Stimulated activated naive B cell treated with anti-CD40 and anti-IgM and Interleukin-4, amounts not matched to agents 10 μg/mL and 1 μg/mL and 100 μg/mL, for 72 hours (primary cell): Measurements from ENCODE around the gene DOK5.
"Not testable (repeated sequence)": the region's sequence is repeated elsewhere in the genome, so short reads cannot be mapped to it uniquely, and the experiment has no call there.

ENCODE experiments used
- ATAC-seq, 2 donors: fragments of 150-1000 bp; cut with Tn5 transposase; replicated peaks; 2 replicates each; pipeline ENCODE4 v1.10.0; 2021; ENCODE audit warnings: moderate library complexity in 1 of 2
- DNase-seq: peaks from one replicate; pipeline ENCODE4 v3.0.0; 2021
- H3K27ac Mint-ChIP-seq: one replicate; pipeline ENCODE4 v1.8.0; 2022; ENCODE audit warnings: mild to moderate bottlenecking, mixed read lengths
- H3K27me3 Mint-ChIP-seq, 2 donors: one replicate each; pipeline ENCODE4 v1.8.0; 2022; ENCODE audit warnings: mixed read lengths in 2 of 2
- H3K36me3 Mint-ChIP-seq, 2 donors: one replicate each; pipeline ENCODE4 v1.8.0; 2022; ENCODE audit warnings: mixed read lengths in 2 of 2, mild to moderate bottlenecking in 1 of 2
- H3K4me1 Mint-ChIP-seq, 2 donors: one replicate each; pipeline ENCODE4 v1.8.0; 2022; ENCODE audit warnings: mixed read lengths in 2 of 2, mild to moderate bottlenecking in 1 of 2
- H3K4me3 Mint-ChIP-seq, 2 donors: one replicate each; pipeline ENCODE4 v1.8.0; 2022; ENCODE audit warnings: mild to moderate bottlenecking in 2 of 2, mixed read lengths in 2 of 2, moderate library complexity in 1 of 2
- H3K9me3 Mint-ChIP-seq, 2 donors: one replicate each; pipeline ENCODE4 v1.8.0; 2022; ENCODE audit warnings: mixed read lengths in 2 of 2, mild to moderate bottlenecking in 1 of 2

DOK5 gene

DNA sequence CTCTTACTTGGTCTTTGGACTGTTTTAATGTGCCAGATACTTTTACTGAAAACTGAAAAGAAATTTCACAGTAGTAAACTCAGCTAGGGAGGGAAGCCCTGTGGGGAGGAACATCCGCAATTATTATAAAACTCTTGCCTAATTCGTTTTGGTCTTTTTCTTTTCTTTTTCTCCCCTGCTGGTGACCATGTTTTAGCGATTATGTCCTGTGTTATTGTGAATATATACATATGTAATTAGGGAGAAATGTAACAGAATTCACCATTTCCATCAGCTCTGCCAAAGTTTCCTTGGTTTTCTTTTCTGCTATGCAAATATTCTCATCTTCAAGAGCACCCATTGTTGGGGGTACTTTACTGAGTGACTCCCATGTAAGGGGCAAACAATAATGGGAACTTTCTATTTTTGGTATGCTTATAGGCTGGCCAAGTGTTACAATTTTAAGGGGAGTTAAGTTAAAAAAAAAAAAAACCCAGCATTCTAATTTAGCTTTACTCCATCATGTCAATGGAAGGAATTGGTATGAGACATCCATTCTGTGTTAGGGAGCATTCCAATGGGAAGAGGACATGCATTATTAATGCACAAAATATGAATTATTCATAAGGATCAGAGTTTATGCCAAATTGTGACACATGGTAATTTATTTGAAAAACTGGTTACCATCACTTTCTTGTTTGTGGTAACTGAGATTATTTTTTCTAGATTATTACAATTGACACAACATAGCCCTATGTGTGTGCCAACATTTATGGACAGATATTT lies 2.0 kb downstream of the DOK5 start:
- no peak overlapping the region for H3K27ac Mint-ChIP-seq
- DNase-seq, result no peak
- no peaks in the 10 kb centered on the region for H3K36me3 Mint-ChIP-seq
- H3K27me3 Mint-ChIP-seq, result peaks cover 55 to 64% of the 10 kb centered on the region in 2 donors
- H3K4me1 Mint-ChIP-seq, result peaks cover 0 to 9% of the 10 kb centered on the region in 2 donors
- no peaks in the 10 kb centered on the region for H3K9me3 Mint-ChIP-seq
- no peak overlapping the region for H3K4me3 Mint-ChIP-seq
- ATAC-seq, result no peak

DNA sequence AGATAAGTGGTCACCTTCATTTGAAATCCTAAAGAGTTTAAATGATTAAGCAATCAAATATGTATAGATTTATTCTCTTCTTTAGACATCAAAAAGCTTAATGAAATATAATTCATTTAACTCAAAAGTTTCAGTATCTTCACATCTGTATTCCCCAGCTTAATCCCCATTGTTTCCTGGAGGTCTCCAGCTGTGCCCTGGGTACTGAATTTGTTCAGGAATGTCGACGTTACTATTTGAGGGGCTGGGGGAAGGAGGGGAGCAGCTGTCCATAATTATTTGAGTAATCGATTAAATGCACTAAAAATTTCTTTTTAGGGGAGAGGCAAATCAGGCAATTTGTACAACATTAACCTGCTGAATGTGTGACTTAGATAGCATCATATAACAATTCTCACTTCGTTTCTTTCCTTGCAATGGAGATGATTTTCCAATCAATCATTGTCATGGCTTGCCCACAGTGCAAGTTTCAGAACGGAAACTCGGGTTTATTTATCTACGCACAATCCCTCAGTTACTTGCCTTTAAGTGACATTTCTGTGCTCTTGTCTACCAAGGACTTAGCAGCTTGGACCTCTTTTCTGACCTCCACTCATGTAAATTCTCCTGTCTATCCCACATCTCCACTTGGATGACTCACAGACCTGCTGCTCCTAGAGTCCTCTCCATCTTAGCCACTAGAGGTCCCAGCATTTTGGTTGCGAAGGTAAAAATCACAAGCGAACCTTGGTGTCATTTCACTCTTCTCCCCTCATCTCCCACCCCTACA lies 3.9 kb downstream of the DOK5 start:
- peaks cover 0 to 9% of the 10 kb centered on the region in 2 donors for H3K4me1 Mint-ChIP-seq
- DNase-seq (no peak), ATAC-seq (peak in 1 of 2 donors; percentile 10)
- H3K27me3 Mint-ChIP-seq, result peaks cover 45 to 55% of the 10 kb centered on the region in 2 donors
- no peak overlapping the region for H3K4me3 Mint-ChIP-seq
- H3K36me3 Mint-ChIP-seq, result no peaks in the 10 kb centered on the region
- no peak overlapping the region for H3K27ac Mint-ChIP-seq
- H3K9me3 Mint-ChIP-seq, result no peaks in the 10 kb centered on the region

GRCh38 chr20:54479937-54480336 lies 4.5 kb downstream of the DOK5 start:
- DNase-seq, H3K27ac Mint-ChIP-seq, H3K4me3 Mint-ChIP-seq, ATAC-seq, H3K9me3 Mint-ChIP-seq, H3K4me1 Mint-ChIP-seq, H3K36me3 Mint-ChIP-seq: not testable (repeated sequence)
- H3K27me3 Mint-ChIP-seq, result peaks cover 39 to 53% of the 10 kb centered on the region in 2 donors

GRCh38 chr20:54481442-54481841 lies 6.0 kb downstream of the DOK5 start:
- ATAC-seq, result no peak
- DNase-seq, result no peak
- H3K27me3 Mint-ChIP-seq, result peaks cover 29 to 38% of the 10 kb centered on the region in 2 donors
- H3K4me3 Mint-ChIP-seq, result no peak overlapping the region
- H3K36me3 Mint-ChIP-seq, result no peaks in the 10 kb centered on the region
- no peaks in the 10 kb centered on the region for H3K9me3 Mint-ChIP-seq
- peaks cover 0 to under 1% of the 10 kb centered on the region in 2 donors for H3K4me1 Mint-ChIP-seq
- no peak overlapping the region for H3K27ac Mint-ChIP-seq

- H3K27me3 Mint-ChIP-seq, result peaks cover 7 to 17% of the 10 kb centered on the region in 2 donors
- no peaks in the 10 kb centered on the region for H3K4me1 Mint-ChIP-seq
- no peaks in the 10 kb centered on the region for H3K9me3 Mint-ChIP-seq
- H3K4me3 Mint-ChIP-seq, result no peak overlapping the region
- ATAC-seq, result no peak
- no peak overlapping the region for H3K27ac Mint-ChIP-seq
- H3K36me3 Mint-ChIP-seq, result no peaks in the 10 kb centered on the region
- no peak for DNase-seq
Measured at GRCh38 chr20:54485631-54486030, 10.2 kb downstream of the DOK5 start.

GRCh38 chr20:54486585-54486984 lies 11.2 kb downstream of the DOK5 start:
- H3K27ac Mint-ChIP-seq, result no peak overlapping the region
- peaks cover under 1 to 12% of the 10 kb centered on the region in 2 donors for H3K27me3 Mint-ChIP-seq
- H3K4me3 Mint-ChIP-seq, result no peak overlapping the region
- no peak for ATAC-seq
- DNase-seq, result no peak
- H3K9me3 Mint-ChIP-seq, result no peaks in the 10 kb centered on the region
- no peaks in the 10 kb centered on the region for H3K36me3 Mint-ChIP-seq
- no peaks in the 10 kb centered on the region for H3K4me1 Mint-ChIP-seq

DNA sequence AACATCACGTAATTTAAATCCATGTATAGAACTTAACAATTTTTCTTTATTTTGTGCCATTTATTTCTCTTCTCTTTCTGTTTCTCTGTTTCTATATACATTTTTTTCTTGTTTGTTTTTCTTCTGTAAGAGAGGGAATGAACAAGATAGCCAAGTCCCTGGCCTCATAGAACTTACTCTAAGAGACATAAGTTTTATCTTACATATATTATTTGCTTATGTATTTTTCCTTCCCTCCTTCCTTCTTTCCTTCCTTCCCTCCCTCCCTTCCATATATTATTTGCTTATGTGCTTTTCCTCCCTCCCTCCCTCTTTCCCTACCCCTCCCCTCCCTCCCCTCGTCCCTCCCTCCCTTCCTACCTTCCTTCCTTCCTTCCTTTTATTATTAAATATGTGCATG lies 13.0 kb downstream of the DOK5 start:
- Mint-ChIP-seq H3K36me3 (no peaks in the 10 kb centered on the region), H3K4me1 (no peaks in the 10 kb centered on the region), H3K4me3 (no peak overlapping the region), H3K27me3 (peaks cover 4 to 12% of the 10 kb centered on the region in 2 donors), H3K27ac (no peak overlapping the region), H3K9me3 (no peaks in the 10 kb centered on the region)
- DNase-seq (no peak), ATAC-seq (no peak)

DNA sequence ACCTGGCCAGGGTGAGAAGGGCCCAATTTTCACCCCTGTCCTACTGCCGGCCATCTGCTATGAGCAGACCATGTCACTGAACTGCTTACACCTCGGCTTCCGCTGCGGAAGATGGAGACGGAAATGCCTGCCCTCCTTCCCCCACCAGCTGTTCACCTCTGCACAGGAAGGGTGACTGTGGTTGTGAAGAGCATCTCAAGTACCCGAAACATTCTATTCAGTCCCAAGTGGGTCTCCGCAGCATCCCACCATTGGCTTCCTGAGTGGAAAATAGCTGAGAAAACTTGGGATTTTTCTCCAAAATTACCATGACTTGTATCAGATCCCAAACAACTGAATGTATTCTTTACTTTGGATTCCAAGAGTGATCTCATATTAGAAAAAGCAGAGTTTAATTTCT lies 16.1 kb downstream of the DOK5 start:
- H3K4me3 Mint-ChIP-seq, result no peak overlapping the region
- peaks cover 0 to 2% of the 10 kb centered on the region in 2 donors for H3K9me3 Mint-ChIP-seq
- H3K27ac Mint-ChIP-seq, result no peak overlapping the region
- ATAC-seq (no peak), DNase-seq (no peak)
- H3K27me3 Mint-ChIP-seq, result peaks cover 4 to 6% of the 10 kb centered on the region in 2 donors
- H3K36me3 Mint-ChIP-seq, result no peaks in the 10 kb centered on the region
- H3K4me1 Mint-ChIP-seq, result no peaks in the 10 kb centered on the region

- Mint-ChIP-seq H3K36me3 (no peaks in the 10 kb centered on the region), H3K4me3 (no peak overlapping the region), H3K27me3 (peaks cover 0 to 4% of the 10 kb centered on the region in 2 donors), H3K27ac (no peak overlapping the region), H3K9me3 (peaks cover 0 to 2% of the 10 kb centered on the region in 2 donors), H3K4me1 (no peaks in the 10 kb centered on the region)
- ATAC-seq (no peak), DNase-seq (no peak)
Measured at GRCh38 chr20:54494303-54495006, 19.1 kb downstream of the DOK5 start.

DNA sequence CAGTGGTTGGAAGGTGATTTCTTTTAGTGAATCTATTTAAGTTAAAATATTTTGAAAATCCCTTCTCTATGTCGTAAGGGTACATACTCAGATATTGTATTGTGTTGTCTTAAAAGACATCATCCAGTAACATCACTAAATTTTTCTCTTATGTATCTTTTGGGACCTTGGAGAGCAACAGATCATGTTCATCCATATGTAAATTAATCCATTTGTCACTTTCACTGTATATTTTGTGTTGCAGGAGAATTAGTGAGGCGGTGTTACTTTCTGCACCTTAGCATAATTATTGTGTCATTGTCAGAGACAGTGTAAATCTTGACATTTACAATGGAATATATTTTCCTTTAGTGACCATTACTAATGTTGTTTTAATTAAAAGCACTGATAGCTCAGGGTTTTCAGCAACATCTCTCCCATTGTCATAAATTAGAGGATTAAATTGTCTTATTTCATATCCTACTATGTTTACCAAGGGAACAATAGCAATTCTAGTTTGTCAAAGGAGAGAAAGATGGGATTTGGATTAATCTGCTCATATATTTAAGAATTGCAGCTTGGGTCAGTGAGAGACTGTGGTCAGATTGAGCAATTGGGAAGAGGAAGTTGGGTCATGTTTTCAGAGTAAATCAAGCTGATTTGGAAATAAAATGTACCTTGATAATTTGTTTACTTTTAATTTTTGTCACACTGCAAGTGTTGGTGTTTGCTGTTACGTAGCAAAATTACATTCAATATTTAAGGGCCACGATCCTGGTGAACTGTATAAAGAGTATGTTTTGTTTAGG lies 22.7 kb downstream of the DOK5 start:
- Mint-ChIP-seq H3K27me3 (peaks cover 0 to 2% of the 10 kb centered on the region in 2 donors), H3K4me3 (no peak overlapping the region), H3K9me3 (peaks cover 0 to 2% of the 10 kb centered on the region in 2 donors), H3K36me3 (no peaks in the 10 kb centered on the region), H3K27ac (no peak overlapping the region), H3K4me1 (no peaks in the 10 kb centered on the region)
- DNase-seq (no peak), ATAC-seq (no peak)

- H3K27ac Mint-ChIP-seq, result no peak overlapping the region
- no peaks in the 10 kb centered on the region for H3K36me3 Mint-ChIP-seq
- H3K4me3 Mint-ChIP-seq, result no peak overlapping the region
- no peaks in the 10 kb centered on the region for H3K27me3 Mint-ChIP-seq
- no peaks in the 10 kb centered on the region for H3K4me1 Mint-ChIP-seq
- DNase-seq, result no peak
- ATAC-seq, result no peak
- peaks cover 0 to 2% of the 10 kb centered on the region in 2 donors for H3K9me3 Mint-ChIP-seq
Measured at GRCh38 chr20:54499111-54499510, 23.7 kb downstream of the DOK5 start.

DNA sequence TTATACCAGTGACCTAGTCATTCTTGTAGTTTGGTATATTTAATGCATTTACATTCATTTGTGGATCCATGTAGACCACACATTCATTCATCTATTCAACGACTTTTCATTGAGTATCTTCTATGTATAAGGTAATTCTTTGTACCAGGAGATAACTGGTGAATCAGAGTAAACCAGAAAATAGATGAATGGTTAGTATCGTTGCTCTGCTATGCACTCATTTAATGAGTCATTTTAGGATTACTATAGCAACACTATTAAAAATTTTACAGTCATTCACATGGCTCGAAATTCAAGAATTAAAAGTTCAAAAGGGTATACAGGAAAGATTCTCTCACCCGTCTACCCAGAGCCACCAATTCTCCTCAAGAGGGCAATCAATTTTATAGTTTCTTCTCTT lies 26.8 kb downstream of the DOK5 start:
- ATAC-seq (no peak), DNase-seq (no peak)
- no peak overlapping the region for H3K4me3 Mint-ChIP-seq
- no peaks in the 10 kb centered on the region for H3K27me3 Mint-ChIP-seq
- peaks cover 0 to 1% of the 10 kb centered on the region in 2 donors for H3K9me3 Mint-ChIP-seq
- no peaks in the 10 kb centered on the region for H3K4me1 Mint-ChIP-seq
- H3K27ac Mint-ChIP-seq, result no peak overlapping the region
- H3K36me3 Mint-ChIP-seq, result no peaks in the 10 kb centered on the region

- no peak for ATAC-seq
- no peak overlapping the region for H3K27ac Mint-ChIP-seq
- H3K36me3 Mint-ChIP-seq, result no peaks in the 10 kb centered on the region
- H3K4me1 Mint-ChIP-seq, result no peaks in the 10 kb centered on the region
- no peak overlapping the region for H3K4me3 Mint-ChIP-seq
- no peak for DNase-seq
- peaks cover 0 to 4% of the 10 kb centered on the region in 2 donors for H3K9me3 Mint-ChIP-seq
- H3K27me3 Mint-ChIP-seq, result no peaks in the 10 kb centered on the region
Measured at GRCh38 chr20:54506643-54507042, 31.2 kb downstream of the DOK5 start.
